PFSK-1 (cell line): Measurements from ENCODE around the gene OAS1.

ENCODE experiments used
- POLR2AphosphoS5 ChIP-seq: IDR thresholded peaks from 2 replicates; pipeline ENCODE4 v1.6.1; 2012; ENCODE audit warnings: low read depth, mild to moderate bottlenecking, control low read depth, low read length, moderate library complexity
- REST ChIP-seq, 2 experiments: IDR thresholded peaks; 2 replicates each; pipeline versions ENCODE4 v1.6.1 to v1.8.0; 2011 to 2012; ENCODE audit warnings: low read depth in 2 of 2, low read length in 2 of 2, control low read depth in 1 of 2, inconsistent platforms in 1 of 2, mild to moderate bottlenecking in 1 of 2, moderate library complexity in 1 of 2; ENCODE audit not compliant: insufficient read depth in 1 of 2
- SIN3A ChIP-seq: IDR thresholded peaks from 2 replicates; pipeline ENCODE4 v1.6.1; 2012; ENCODE audit warnings: mild to moderate bottlenecking, low read length, moderate library complexity, borderline replicate concordance; ENCODE audit not compliant: insufficient read depth
- TAF1 ChIP-seq: IDR thresholded peaks from 2 replicates; pipeline ENCODE4 v1.6.1; 2012; ENCODE audit warnings: low read length, control low read depth, borderline replicate concordance; ENCODE audit not compliant: insufficient read depth

- TF ChIP-seq TAF1 (no peak), REST (IDR thresholded peaks at IDR 0.05; ENCODE audit: insufficient read depth in 1 of 2, low read depth in 2 of 2, low read length in 2 of 2) (no peak), SIN3A (no peak), POLR2AphosphoS5 (no peak)
Measured at GRCh38 chr12:112901271-112901670, 5.5 kb upstream of the OAS1 start.
